ENCODE data around the gene LIMA1.

GRCh38 chr12:50156641-50157040, 126.7 kb downstream of the LIMA1 start:
- TF ChIP-seq CTCF (IDR thresholded peaks at IDR 0.05) (no peak), POLR2A (IDR thresholded peaks at IDR 0.05) (no peak), POLR2AphosphoS5 (IDR thresholded peaks at IDR 0.05) (no peak), EP300 (IDR thresholded peaks at IDR 0.05; ENCODE audit: low read depth) (no peak)

Measured in transverse colon (tissue), 4 donors.